Caco-2 (cell line): ENCODE measurements around the gene RPGRIP1. TPM values are rescaled to one million over a fixed set of nuclear protein-coding genes. Genes with fewer than 3 reads are reported as not detected.
"Not testable (repeated sequence)": the region's sequence is repeated elsewhere in the genome, so short reads cannot be mapped to it uniquely, and the experiment has no call there.

ENCODE experiments used
- BruUV-seq: library from RNA; stranded (reverse); fragments of 400-500 nt; replicated peaks from 2 replicates; lab custom pipeline; 2021; lab: Mats Ljungman, UMichigan
- CTCF ChIA-PET: fragments of 300-600 bp; sonication (Branson Sonifier 250); formaldehyde crosslinking; loops from one replicate; lab custom pipeline; 2022; ENCODE audit warnings: antibody characterized with exemption; lab: Charles Lee
- POLR2A ChIA-PET: fragments of 300-600 bp; sonication (Branson Sonifier 250); formaldehyde crosslinking; loops from one replicate; lab custom pipeline; 2022; ENCODE audit warnings: antibody characterized with exemption; lab: Charles Lee
- DNase-seq, 2 experiments: peaks; one replicate each; pipeline versions ENCODE4 v3.0.0 to v3.0.0-alpha.2; 2020 to 2022
- H3K27me3 ChIP-seq: replicated peaks from 2 replicates; pipeline ENCODE4 v1.6.0; 2011; ENCODE audit warnings: low read length; ENCODE audit not compliant: control insufficient read depth, insufficient read depth
- H3K36me3 ChIP-seq: 2 replicates; pipeline ENCODE4 v1.5.1; 2011; ENCODE audit warnings: low read length; ENCODE audit not compliant: control insufficient read depth, insufficient read depth
- H3K4me1 ChIP-seq: fragments of 250-450 bp; sonication (Bioruptor Pico); 2 replicates; pipeline ENCODE4 v1.5.1; 2020; ENCODE audit warnings: mild to moderate bottlenecking
- H3K4me3 ChIP-seq: 2 replicates; pipeline ENCODE4 v1.5.1; 2011; ENCODE audit warnings: low read depth, mild to moderate bottlenecking, control low read depth, low read length
- H3K9me3 ChIP-seq: fragments of 250-450 bp; sonication (Bioruptor Pico); 2 replicates; pipeline ENCODE4 v1.5.1; 2020; ENCODE audit warnings: mild to moderate bottlenecking, moderate library complexity
- H3K27ac Mint-ChIP-seq: one replicate; pipeline ENCODE4 v1.8.0; 2022; ENCODE audit warnings: mixed read lengths; ENCODE audit not compliant: unreplicated experiment
- H3K27me3 Mint-ChIP-seq: one replicate; pipeline ENCODE4 v1.8.0; 2022; ENCODE audit warnings: mixed read lengths; ENCODE audit not compliant: insufficient read depth, unreplicated experiment
- H3K36me3 Mint-ChIP-seq: one replicate; pipeline ENCODE4 v1.8.0; 2022; ENCODE audit warnings: mild to moderate bottlenecking, mixed read lengths; ENCODE audit not compliant: insufficient read depth, unreplicated experiment
- H3K4me1 Mint-ChIP-seq: one replicate; pipeline ENCODE4 v1.8.0; 2022; ENCODE audit warnings: low read depth, mixed read lengths; ENCODE audit not compliant: unreplicated experiment
- H3K4me3 Mint-ChIP-seq: one replicate; pipeline ENCODE4 v1.8.0; 2022; ENCODE audit warnings: mild to moderate bottlenecking, moderate library complexity, mixed read lengths; ENCODE audit not compliant: unreplicated experiment
- H3K9me3 Mint-ChIP-seq: one replicate; pipeline ENCODE4 v1.8.0; 2022; ENCODE audit warnings: mixed read lengths; ENCODE audit not compliant: unreplicated experiment
- CTCF ChIP-seq, 2 experiments: fragments of 200-600 bp in 1 of 2; IDR thresholded peaks; 1 replicate in 1 of 2; 2 replicates in 1 of 2; pipeline versions ENCODE4 v1.5.1 to v1.8.0; 2011 to 2022; ENCODE audit warnings: antibody characterized with exemption in 1 of 2, control low read depth in 1 of 2, inconsistent platforms in 1 of 2, low read depth in 1 of 2, low read length in 1 of 2, mild to moderate bottlenecking in 1 of 2, moderate library complexity in 1 of 2; ENCODE audit not compliant: insufficient read depth in 1 of 2, severe bottlenecking in 1 of 2, unreplicated experiment in 1 of 2
- intact Hi-C: fragments of 100-400 bp; cut with micrococcal nuclease; formaldehyde crosslinking; loops from one replicate; pipeline ENCODE4 v1.10.0; 2022; ENCODE audit not compliant: unreplicated experiment
- total RNA-seq: library from RNA; stranded (reverse); gene quantifications from 2 replicates; pipeline ENCODE4 v1.2.3, GENCODE V29; 2022

The RPGRIP1 gene
- total RNA-seq, 1 experiment from 2014 or later = not detected

GRCh38 chr14:21275261-21275858 lies 4.5 kb upstream of the RPGRIP1 start:
- intact Hi-C loops = no loop called here
- H3K9me3 ChIP-seq = no peaks in the 10 kb centered on the region
- H3K36me3 Mint-ChIP-seq = no peaks in the 10 kb centered on the region
- H3K4me1 Mint-ChIP-seq = no peaks in the 10 kb centered on the region
- no peak for TF ChIP-seq CTCF (IDR thresholded peaks at IDR 0.05; ENCODE audit: insufficient read depth in 1 of 2, low read depth in 1 of 2, low read length in 1 of 2, severe bottlenecking in 1 of 2, unreplicated experiment in 1 of 2)
- no peak overlapping the region for H3K4me3 Mint-ChIP-seq
- POLR2A ChIA-PET = no interaction called here
- H3K27ac Mint-ChIP-seq = no peak overlapping the region
- H3K27me3 Mint-ChIP-seq = no peaks in the 10 kb centered on the region
- H3K4me3 ChIP-seq = no peak overlapping the region
- H3K27me3 ChIP-seq = no peaks in the 10 kb centered on the region
- CTCF ChIA-PET = no interaction called here
- DNase-seq = no peak
- no peaks in the 10 kb centered on the region for H3K9me3 Mint-ChIP-seq
- no peaks in the 10 kb centered on the region for H3K4me1 ChIP-seq
- H3K36me3 ChIP-seq = no peaks in the 10 kb centered on the region
- BruUV-seq = no TSS peak

GRCh38 chr14:21278632-21279031 lies 1.3 kb upstream of the RPGRIP1 start:
- CTCF ChIA-PET = no interaction called here
- no peaks in the 10 kb centered on the region for H3K27me3 Mint-ChIP-seq
- DNase-seq = no peak
- intact Hi-C loops = no loop called here
- H3K27ac Mint-ChIP-seq = no peak overlapping the region
- Histone ChIP-seq H3K4me3 (no peak overlapping the region), H3K27me3 (no peaks in the 10 kb centered on the region), H3K9me3 (no peaks in the 10 kb centered on the region), H3K36me3 (no peaks in the 10 kb centered on the region), H3K4me1 (no peaks in the 10 kb centered on the region)
- no peaks in the 10 kb centered on the region for H3K4me1 Mint-ChIP-seq
- no peak for TF ChIP-seq CTCF (IDR thresholded peaks at IDR 0.05; ENCODE audit: insufficient read depth in 1 of 2, low read depth in 1 of 2, low read length in 1 of 2, severe bottlenecking in 1 of 2, unreplicated experiment in 1 of 2)
- no TSS peak for BruUV-seq
- H3K36me3 Mint-ChIP-seq = no peaks in the 10 kb centered on the region
- no peak overlapping the region for H3K4me3 Mint-ChIP-seq
- POLR2A ChIA-PET = interaction anchor here (0.5 kb wide), 1 partner anchor 178 kb away, joined by 5 read pairs; no protein-coding TSS in a partner anchor
- H3K9me3 Mint-ChIP-seq = no peaks in the 10 kb centered on the region

- CTCF ChIA-PET, H3K27me3 Mint-ChIP-seq, H3K4me3 Mint-ChIP-seq, H3K27ac Mint-ChIP-seq, H3K4me1 Mint-ChIP-seq, H3K36me3 Mint-ChIP-seq, H3K36me3 ChIP-seq, BruUV-seq, DNase-seq, H3K27me3 ChIP-seq, H3K9me3 ChIP-seq, H3K4me3 ChIP-seq, H3K9me3 Mint-ChIP-seq, H3K4me1 ChIP-seq, intact Hi-C loops, POLR2A ChIA-PET: not testable (repeated sequence)
These were observed 2.0 kb downstream of the RPGRIP1 start for GRCh38 chr14:21281917-21282316.

GRCh38 chr14:21286516-21286915 lies 6.6 kb downstream of the RPGRIP1 start:
- H3K4me1 Mint-ChIP-seq, H3K9me3 ChIP-seq, BruUV-seq, POLR2A ChIA-PET, H3K4me3 ChIP-seq, CTCF ChIA-PET, H3K4me3 Mint-ChIP-seq, H3K4me1 ChIP-seq, H3K9me3 Mint-ChIP-seq, H3K27me3 Mint-ChIP-seq, DNase-seq, H3K36me3 Mint-ChIP-seq, intact Hi-C loops, H3K27ac Mint-ChIP-seq, H3K27me3 ChIP-seq, H3K36me3 ChIP-seq: not testable (repeated sequence)
